Measurements from ENCODE around the gene SRRM3. TPM values are rescaled to one million over a fixed set of nuclear protein-coding genes. Genes with fewer than 3 reads are reported as not detected.

Gene SRRM3
- total RNA-seq, 1 donor from 2014 or later, result 3.4 TPM

DNA sequence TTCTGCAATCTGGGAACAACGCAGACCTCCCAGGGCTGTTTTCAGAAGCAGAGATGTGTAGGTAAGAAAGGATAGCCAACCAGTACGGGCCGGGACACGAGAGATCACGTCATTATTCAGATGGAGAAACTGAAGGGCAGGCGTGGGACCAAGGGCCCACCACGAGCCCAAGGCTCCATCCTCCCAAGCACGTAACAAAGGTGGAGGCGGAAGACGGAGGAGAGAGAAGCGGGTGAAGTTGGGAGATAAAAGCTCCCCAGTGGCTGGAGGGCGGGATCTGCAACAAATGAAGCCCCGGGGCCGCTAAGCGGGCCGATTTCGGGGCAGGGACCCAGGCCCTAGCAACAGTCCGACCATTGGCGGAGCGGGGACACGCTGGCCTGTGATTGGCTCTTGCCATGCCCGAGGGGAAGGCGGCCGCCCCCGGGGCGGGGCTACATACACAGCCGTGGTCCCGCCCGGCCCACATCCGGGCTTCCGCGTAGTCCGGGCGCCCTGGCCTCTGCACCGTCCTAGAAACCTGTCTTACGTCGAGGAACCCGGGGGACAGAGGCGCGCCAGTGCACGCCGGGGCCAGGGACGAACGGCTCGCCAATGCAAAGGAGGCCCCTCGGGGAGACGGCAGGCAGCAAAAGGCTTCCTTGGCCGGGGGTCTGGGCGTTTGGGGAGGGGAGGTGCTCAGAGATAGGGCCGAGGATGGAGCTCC lies 116.2 kb downstream of the SRRM3 start:
- Histone ChIP-seq H3K9me3 (no peaks in the 10 kb centered on the region), H3K27me3 (no peaks in the 10 kb centered on the region), H3K4me1 (peaks cover 15 to 28% of the 10 kb centered on the region in 2 donors), H3K36me3 (no peaks in the 10 kb centered on the region), H3K27ac (peak overlapping the region; percentile 89 to 92), H3K4me3 (peak overlapping the region; percentile 76 to 82)
- TF ChIP-seq CTCF (IDR thresholded peaks at IDR 0.05), result no peak
- intact Hi-C loops (cut with DNase I), result loop anchor here (1.0 to 10.0 kb wide), 6 partner anchors 36 to 323 kb away; partner anchors contain the start of genes MDH2, STYXL1 and TMEM120A
- DNase-seq (ENCODE audit: low spot score in 2 of 2), result peak; percentile 90 to 99

DNA sequence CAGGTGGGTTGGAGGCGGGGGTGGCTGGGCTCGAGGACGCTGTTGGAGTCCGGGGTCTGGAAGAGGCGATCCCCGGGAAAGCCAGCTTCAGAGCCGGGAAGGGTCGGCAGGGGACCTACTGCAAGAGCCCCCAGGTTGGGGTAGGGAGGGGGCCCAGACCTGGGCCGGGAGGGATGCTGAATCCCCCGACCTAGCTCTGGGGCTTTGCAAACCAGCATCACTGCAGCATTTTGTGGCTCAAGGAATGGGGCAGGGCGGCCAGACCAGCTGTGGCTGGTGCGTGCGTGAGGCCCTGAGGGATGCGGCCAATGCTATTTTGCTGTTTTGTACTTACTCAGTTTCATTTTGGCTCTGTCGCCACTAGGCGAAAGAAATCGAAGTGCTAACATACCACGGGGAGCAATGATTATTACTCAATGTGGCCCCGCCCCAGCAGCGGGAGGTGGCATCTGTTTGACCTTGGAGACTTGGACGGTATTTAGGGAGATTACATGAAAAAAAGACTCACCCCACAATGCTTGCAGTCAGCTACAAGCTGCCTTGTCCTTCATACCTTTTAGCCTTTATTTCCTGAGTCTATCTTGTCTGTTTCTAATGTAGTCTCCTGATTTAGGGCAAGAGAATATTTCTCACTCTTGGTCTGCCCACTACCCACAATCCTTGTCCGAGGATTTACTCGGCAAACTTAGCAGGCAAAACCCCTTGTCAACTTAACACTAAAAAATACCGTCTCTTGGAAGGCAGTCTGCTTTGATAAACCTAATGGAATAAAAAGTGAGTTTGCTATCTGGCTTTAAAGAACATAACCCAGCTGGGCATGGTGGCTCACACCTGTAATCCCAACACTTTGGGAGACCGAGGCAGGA lies 117.0 kb downstream of the SRRM3 start:
- peak; percentile 14 to 58 (median 15) for TF ChIP-seq CTCF (IDR thresholded peaks at IDR 0.05)
- Histone ChIP-seq H3K27me3 (no peaks in the 10 kb centered on the region), H3K27ac (peak overlapping the region; percentile 89 to 92), H3K4me1 (peaks cover 21 to 35% of the 10 kb centered on the region in 2 donors), H3K4me3 (peak overlapping the region; percentile 76 to 82), H3K9me3 (no peaks in the 10 kb centered on the region), H3K36me3 (no peaks in the 10 kb centered on the region)
- intact Hi-C loops (cut with DNase I), result loop anchor here (1.0 to 10.0 kb wide), 6 partner anchors 36 to 324 kb away; partner anchors contain the start of genes MDH2, STYXL1 and TMEM120A
- peak in 1 of 2 donors; percentile 90 for DNase-seq (ENCODE audit: low spot score in 2 of 2)

GRCh38 chr7:76325092-76325491 lies 123.4 kb downstream of the SRRM3 start:
- intact Hi-C loops (cut with DNase I), result no loop called here
- no peak for DNase-seq (ENCODE audit: low spot score in 2 of 2)
- TF ChIP-seq CTCF (IDR thresholded peaks at IDR 0.05), result no peak
- Histone ChIP-seq H3K36me3 (peaks cover 21 to 41% of the 10 kb centered on the region in 2 donors), H3K9me3 (no peaks in the 10 kb centered on the region), H3K27me3 (no peaks in the 10 kb centered on the region), H3K4me1 (peaks cover 20 to 43% of the 10 kb centered on the region in 2 donors), H3K27ac (peak overlapping the region; percentile 17 to 92), H3K4me3 (no peak overlapping the region)

DNA sequence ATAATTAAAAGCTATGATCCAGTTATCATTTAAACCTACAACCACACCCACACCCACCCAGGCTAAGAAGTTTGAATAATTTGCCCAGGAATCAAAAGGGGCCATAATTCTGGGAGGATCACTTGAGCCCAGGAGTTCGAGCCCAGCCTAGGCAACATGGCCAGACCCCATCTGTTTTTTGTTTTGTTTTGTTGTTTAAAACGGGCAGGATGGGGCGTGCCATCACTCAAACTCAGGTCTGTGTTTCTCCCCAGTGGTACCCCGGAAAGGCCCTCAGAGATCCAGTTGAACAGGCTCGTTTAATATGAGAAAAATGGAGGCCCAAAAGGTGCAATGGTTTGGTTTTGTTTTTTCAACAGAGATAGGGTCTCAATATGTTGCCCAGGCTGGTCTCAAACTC lies 124.1 kb downstream of the SRRM3 start:
- TF ChIP-seq CTCF (IDR thresholded peaks at IDR 0.05), result no peak
- Histone ChIP-seq H3K36me3 (peaks cover 21 to 41% of the 10 kb centered on the region in 2 donors), H3K27ac (peak overlapping the region; percentile 17 to 92), H3K9me3 (no peaks in the 10 kb centered on the region), H3K4me1 (peaks cover 20 to 42% of the 10 kb centered on the region in 2 donors), H3K27me3 (no peaks in the 10 kb centered on the region), H3K4me3 (no peak overlapping the region)
- intact Hi-C loops (cut with DNase I), result no loop called here
- DNase-seq (ENCODE audit: low spot score in 2 of 2), result no peak

GRCh38 chr7:76326646-76327233 lies 125.0 kb downstream of the SRRM3 start:
- Histone ChIP-seq H3K9me3 (no peaks in the 10 kb centered on the region), H3K36me3 (peaks cover 21 to 41% of the 10 kb centered on the region in 2 donors), H3K4me3 (no peak overlapping the region), H3K27ac (peak overlapping the region; percentile 17 to 92), H3K4me1 (peaks cover 20 to 39% of the 10 kb centered on the region in 2 donors), H3K27me3 (no peaks in the 10 kb centered on the region)
- intact Hi-C loops (cut with DNase I), result no loop called here
- TF ChIP-seq CTCF (IDR thresholded peaks at IDR 0.05), result no peak
- DNase-seq (ENCODE audit: low spot score in 2 of 2), result no peak
